ENCODE measurements around the gene POLR1H.

Gene POLR1H

DNA sequence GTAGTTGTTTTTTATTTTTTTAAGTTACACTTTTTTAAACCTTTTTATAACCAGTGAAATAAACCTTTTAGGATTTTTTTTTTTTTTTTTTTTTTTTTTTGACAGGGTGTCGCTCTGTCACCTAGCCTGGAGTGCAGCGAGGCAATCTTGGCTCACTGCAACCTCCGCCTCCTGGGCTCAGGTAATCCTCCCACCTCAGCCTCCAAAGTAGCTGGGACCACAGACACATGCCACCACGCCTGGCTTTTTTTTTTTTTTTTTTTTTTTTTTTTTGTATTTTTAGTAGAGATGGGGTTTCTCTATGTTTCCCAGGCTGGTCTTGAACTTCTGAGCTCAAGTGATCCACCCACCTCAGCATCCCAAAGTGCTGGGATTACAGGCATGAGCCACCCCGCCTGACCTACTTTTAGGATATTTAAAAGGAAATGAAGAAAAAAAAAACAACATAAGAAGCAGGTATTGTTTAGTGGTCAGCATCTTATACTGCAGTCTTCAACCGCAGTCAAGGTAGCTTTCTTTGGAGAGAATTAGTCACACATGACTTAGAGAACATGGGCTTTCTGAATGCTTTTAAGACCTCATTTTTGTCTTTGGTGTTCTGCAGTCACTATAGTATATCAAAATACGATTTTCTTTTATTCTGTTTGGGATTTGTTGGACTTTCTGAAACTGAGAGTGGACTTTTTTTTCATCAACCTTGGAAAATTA is 1.6 kb downstream of the POLR1H start:
- no peak for DNase-seq

DNA sequence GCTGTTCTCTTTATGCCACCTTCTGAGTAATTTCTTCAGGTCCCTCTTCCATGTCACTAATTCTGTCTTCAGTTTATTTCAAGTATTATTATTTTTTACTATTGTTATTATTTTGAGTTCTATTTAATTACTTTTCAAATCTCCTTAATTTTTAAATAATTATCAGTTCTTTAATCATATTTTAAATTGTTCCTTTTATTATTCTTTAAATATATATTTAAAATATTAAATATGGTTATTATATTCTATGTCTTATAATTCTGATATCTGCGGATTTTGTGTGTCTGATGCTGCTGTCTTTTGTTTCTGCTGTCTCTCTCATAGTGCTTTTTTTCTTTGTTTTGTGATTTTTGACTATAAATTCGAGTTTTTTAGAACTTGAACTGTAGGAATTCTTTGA is 2.2 kb downstream of the POLR1H start:
- DNase-seq: no peak

DNA sequence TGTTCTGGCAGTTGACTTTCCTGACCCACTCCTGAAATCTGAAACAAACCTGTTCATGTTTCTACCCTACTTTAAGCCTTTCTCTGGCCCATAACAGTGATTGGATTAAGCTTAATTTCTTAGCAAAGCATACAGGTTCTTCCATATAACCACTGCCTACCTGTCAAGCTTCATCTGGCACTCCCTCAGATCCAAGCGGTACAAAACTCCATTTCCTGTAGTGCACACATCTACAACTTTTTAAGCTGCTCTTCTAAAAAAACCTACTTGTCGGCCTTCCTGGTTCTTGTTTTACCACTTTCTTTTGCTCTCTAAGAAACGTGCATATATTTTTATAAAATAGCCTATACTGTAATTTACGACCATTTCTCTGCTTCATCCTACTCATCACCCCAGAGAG is 5.0 kb downstream of the POLR1H start:
- no peak for DNase-seq

GRCh38 chr6:30066577-30067459 is 5.8 kb downstream of the POLR1H start, which contains the start of gene PPP1R11:
Gene PPP1R11 (plus strand): TSS chr6:30067198. CDS start chr6:30067411, 213 bp downstream.
- DNase-seq: peak; percentile 100

- DNase-seq: no peak
These were observed 6.5 kb downstream of the POLR1H start for GRCh38 chr6:30067460-30068139.

- DNase-seq: no peak
These were observed 10.2 kb downstream of the POLR1H start for GRCh38 chr6:30071081-30071818.

GRCh38 chr6:30071858-30072257 is 10.8 kb downstream of the POLR1H start:
- no peak for DNase-seq

DNA sequence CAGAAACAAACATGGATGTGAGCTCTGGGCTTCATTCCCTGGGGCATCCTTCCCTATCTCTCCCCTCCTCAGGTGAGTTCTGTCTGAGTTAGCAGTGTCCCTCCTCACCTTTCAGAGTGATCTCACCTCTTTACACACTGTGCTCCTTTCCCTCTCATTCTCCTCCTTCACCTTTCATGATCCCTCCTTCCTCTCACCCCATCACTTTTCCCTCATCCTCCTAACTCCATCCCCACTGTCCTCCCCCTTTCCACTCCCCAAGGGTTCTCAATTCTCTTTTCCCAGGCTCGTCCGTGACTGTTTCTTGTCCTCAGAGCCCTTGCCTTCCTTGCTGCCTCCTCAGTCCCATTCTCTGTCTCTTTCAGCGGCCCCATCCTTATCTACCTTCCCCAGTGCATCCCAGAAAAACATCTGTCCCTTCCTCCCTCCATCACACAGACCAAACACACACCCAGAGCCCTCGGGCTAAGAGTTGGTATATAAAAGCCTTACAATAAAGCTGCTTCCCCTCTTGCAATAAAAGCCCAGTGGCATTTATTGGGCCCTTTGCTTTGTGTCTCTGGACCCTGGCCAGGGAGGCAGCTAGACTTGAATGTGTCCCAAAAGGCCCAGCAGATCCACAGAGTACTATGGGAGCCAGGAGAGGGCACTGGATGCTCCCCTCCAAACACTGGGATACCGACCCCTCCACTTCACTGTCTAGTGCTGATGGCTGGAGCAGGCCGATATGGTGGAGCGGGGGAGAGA is 12.6 kb downstream of the POLR1H start:
- DNase-seq: no peak

- DNase-seq: no peak
These were observed 13.4 kb downstream of the POLR1H start for GRCh38 chr6:30074331-30075093.

- DNase-seq: no peak
These were observed 14.2 kb downstream of the POLR1H start, which contains the start of gene RNF39 for GRCh38 chr6:30075094-30075789. Gene RNF39 (minus strand): TSS chr6:30075769. CDS start chr6:30075585, 184 bp downstream.

DNA sequence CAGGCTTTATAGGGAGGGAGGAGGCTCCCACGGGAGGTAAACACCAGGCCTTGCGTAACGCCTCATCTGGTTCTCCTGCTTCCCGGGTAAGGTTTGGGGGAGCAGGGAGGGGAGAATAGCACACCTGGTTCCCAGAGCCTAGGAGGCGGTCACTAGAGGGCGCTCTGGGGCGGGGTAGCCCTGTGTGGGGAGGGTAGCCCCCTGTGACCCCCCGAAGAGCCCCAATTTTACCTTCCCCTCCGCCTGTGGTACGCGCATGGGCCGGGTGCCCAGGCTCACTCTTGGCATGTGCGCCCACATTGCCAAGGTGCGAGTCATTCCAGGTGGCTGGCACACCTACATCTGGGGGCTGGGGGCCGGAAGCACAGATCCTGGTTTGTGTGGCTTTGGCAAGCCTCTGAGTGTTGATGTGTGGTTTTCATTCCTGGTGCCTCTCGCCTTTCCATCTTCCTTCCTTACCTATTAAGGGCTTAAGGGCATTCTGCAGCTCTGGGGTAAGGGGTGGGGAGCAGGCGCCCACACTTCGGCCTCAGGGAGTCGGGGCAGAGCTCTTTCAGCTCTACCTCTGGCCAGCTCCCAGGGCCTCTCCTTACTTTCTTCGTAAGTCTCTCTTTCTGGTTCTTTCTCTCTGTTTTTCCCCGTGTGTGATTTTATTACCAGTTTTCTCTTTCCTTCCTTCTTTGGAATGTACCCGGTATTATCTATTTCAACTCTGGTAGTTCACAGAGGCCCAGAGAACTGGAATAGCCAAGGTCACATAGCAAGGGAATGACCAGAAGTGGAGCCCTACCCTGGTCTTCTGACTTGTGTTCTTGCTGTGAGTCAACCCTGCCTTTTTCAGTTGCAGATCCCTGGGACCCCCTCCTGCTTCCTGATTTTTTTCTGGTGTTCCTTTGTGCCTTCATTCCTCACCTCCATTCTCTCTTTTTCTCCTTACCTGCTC is 15.0 kb downstream of the POLR1H start:
- no peak for DNase-seq

DNA sequence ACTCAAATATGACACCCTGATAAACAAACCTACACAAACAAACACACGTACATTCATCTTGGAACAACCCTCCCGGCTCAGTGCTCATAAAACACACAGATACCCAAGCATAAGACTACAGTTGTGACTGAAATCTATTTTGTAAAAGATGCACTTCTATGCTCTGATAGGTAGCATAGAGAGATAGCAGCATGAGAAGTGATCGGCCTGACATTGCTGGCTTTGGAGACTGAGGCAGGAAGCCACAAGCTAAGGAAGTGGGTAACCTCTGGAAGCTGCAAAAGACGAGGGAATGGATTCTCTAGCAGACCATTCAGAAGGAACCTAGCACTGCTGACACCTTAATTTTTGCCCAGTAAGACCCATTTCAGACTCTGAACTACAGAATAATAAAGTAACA is 16.2 kb downstream of the POLR1H start:
- DNase-seq: no peak

DNA sequence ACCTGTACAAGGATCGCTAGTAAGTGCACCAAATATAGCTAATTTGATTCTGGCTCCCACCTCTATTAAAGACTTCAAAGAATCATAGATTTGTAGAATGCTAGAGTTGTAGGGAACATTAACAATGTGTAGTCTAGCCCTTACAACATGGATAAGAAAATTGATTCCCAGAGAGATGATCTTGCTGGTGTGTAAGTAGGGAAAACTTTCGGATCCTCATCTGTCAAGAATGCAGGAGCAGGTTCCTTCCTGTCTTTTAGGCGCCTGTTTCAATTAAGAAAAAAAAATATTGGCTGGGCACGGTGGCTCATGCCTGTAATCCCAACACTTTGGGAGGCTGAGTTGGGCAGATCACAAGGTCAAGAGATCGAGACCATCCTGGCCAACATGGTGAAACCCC is 26.8 kb downstream of the POLR1H start:
- no peak for DNase-seq

- DNase-seq: peak; percentile 89
These were observed 30.7 kb downstream of the POLR1H start for GRCh38 chr6:30091577-30092381.

DNA sequence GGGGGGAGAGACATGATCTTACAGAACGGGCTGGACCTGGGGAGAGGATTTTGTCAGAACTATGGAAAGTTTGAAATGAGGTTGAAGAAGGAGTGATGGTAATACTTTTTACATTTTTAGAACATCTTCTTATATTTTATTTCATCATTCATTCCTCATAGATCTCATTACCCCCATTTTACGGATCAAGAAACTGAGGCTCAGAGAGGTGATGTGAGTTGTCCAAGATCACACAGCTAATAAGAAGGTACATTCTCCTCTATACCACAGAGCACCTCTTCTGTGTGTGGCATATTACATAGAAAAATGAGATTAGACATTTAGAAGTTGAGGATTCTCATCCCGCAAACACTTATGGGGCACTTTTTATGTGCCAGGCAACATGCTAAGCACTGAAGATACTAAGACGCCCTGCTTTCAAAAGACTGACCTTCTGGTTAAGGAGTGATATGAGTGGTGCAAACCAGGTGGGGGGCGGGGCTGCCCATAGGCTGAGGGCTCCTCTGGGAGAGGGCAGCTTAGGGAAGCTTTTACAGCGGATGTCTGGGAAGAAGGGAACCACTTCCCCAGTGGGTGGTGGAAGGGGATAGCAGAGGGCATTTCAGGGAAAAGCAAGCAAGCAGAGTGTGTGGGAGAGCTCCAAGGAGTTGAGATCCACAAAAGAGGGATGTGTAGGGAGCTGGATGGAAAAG is 31.9 kb downstream of the POLR1H start:
- no peak for DNase-seq

DNA sequence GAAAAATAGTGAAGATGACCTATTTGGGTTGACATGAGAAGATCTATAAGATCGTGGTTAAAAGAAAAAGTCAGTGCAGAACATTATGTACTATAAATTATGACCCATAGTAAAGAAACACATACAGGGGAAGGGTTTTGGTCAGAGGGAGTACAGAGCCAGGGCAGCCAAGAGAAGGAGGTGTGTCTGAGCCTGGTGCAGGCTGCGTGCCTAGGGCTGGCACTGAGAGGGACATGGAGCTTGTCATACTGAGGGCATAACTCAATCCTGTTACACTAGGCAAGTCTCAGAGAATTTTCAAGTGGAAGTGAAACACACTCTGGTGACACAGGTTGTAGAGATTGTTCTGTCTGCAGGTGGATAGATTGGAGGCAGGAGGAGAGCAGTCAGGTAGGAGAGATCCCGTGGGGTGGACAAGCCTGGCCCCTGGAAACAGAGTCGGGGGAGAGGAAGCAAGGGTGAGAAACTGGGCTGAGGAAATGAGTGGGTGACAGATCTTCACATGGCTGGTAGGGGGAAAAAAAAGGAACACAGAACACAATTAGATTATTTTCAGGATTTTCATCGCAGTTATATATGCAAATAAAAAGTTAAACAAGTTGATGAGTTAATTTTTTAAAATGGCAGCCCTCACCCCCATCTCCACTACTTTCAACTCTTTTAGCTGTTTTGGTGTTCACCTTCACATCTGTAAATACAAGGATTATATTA is 33.0 kb downstream of the POLR1H start:
- DNase-seq: peak; percentile 60

DNA sequence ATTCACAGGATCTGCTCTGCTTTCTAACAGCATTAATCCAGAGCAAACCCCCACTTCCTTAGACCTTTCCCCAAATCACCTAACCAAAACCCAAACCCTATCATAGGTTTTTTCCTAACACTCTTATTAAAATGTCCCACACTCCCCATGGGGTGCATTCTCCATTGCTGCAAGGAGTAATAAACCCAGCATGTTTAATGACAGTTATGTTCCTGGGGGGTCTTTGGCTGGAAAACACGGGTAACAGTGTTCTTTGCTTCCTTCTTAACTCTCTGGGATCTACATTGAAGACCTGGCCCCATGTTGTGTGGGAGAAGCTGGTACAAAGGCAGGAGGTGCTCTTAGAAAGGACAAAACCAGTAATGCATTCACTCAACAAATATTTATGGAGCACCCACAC is 35.8 kb downstream of the POLR1H start:
- no peak for DNase-seq

All from inflammatory macrophage treated with lipopolysaccharide for 4 hours (primary cell).